CD4-positive, alpha-beta T cell treated with Interleukin-2 at 100 ng/mL for 4 hours (primary cell): ENCODE data around the gene IGFBP3.
A peak's percentile ranks its signal among the peaks of the same experiment; 100 is the strongest.

Experiments
- DNase-seq: peaks from one replicate; pipeline ENCODE4 v3.0.0-alpha.2; 2020; ENCODE audit warnings: low spot score

IGFBP3 gene

DNA sequence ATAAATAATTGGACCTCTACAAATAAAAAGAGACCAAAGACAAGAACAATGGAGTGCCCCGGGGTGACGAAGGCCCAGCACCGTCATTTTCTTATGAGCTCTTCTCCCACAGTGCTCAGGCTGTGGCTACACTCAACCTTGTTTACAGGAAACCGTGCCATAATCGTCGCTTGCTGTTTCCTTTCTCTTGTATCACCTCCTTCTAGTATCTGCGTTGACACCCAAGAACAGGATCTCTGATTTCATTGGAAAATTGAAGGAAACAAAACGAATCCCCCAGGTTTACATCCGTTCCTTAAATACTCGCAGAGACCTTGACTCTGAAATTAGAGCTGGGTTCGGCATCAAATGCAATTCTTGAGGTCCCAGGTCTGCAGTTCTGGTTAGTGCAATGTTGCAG is 1.7 kb upstream of the IGFBP3 start:
- DNase-seq, result peak; percentile 20

- peak; percentile 29 for DNase-seq
These were observed 837 bp upstream of the IGFBP3 start for GRCh38 chr7:45921699-45922519.

DNA sequence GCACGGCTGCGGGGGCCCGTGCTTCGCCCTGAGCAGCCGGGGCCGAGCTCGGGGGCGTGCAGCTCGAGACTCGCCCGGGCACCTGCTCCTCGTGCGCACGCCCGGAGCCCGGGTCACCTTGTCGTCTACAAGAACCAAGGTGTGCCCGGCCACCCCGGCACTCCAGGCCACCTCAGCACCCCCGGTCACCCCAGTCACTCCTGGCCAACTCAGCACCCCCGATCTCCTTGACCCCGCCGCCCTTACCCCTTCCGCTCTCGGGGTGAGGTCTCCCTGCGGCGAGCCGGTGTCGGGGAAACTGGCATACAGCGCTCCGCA is 268 bp upstream of the IGFBP3 start:
- DNase-seq, result no peak

GRCh38 chr7:45919993-45920459 is 1.0 kb downstream of the IGFBP3 start:
- DNase-seq, result no peak

DNA sequence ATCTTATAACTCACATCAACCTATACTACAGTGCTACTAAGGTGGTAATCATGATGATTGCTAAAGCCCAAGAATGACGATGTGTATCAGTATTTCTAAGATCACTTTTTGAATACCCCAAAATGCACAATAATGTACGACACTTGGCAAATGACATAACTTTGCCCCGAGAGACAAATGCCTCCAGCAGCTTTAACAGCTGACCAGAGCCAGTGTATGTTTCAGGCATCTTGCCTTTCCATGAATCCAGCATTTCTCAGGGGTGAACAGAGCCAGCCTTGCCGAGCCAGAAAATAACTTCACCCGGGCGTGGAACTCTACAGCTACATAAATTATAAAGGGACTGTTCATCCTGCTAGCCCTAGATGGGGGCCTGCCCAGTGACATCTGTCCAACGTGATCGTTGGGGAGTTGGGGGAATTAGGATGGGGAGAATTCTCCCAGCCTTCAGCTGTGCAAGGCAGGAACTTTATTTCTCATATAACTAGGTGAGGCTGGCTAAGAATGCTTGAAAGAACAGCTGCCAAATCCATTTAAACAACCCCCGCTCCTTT is 1.8 kb downstream of the IGFBP3 start:
- DNase-seq, result no peak

- DNase-seq, result no peak
These were observed 2.5 kb downstream of the IGFBP3 start for GRCh38 chr7:45918556-45918955.

- DNase-seq, result peak; percentile 68
These were observed 3.4 kb downstream of the IGFBP3 start for GRCh38 chr7:45917658-45918057.

DNA sequence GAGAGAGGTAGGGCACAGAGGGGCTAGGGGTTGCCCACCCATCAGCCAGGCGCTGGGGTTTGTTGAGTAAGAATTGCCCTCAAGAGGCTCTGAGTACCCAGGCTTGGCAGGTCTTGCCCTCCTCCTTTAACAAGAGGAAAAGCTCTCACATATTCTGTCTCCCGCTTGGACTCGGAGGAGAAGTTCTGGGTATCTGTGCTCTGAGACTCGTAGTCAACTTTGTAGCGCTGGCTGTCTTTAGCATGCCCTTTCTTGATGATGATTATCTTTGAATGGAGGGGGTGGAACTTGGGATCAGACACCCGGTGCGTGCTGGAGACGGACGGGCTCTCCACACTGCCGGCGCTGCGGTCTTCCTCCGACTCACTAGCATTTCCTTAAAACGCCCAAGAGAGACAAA is 4.0 kb downstream of the IGFBP3 start:
- DNase-seq, result no peak

DNA sequence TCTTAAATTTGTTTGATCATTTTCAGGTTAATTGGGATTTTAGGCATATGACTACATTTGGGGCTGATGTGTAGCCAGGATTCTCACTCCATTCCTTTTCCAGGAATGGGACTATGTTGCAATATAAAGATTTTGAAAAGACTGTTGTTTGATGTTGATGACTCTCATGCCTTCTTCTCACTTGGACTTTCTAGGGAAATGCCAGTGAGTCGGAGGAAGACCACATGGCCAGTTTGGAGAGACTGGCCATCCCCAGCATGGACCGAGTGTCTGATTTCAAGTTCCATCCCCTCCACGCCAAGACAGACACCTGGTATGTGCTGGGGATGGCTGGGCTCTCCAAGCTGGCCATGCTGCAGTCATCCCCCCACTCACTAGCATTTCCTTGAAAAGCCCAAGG is 5.5 kb downstream of the IGFBP3 start:
- no peak for DNase-seq

DNA sequence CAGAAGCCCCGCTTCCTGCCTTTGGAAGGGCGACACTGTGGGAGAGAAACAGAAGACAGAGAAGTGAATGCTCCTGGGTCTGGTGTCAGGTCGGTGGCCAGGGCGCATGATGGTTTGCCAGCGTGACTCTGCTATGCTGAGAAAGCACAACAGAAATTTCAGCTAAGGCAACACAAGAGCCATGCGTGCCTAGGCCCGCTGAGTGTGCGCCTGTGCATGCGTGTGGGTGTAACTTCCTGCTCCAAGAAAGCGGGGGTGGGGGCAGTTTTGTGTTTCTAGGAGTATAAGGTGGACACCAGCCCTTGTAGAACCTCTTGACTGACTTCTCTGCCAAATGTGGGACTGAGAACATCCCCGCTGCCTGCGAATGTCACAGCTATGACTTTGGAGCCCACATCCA is 6.2 kb downstream of the IGFBP3 start:
- no peak for DNase-seq

DNA sequence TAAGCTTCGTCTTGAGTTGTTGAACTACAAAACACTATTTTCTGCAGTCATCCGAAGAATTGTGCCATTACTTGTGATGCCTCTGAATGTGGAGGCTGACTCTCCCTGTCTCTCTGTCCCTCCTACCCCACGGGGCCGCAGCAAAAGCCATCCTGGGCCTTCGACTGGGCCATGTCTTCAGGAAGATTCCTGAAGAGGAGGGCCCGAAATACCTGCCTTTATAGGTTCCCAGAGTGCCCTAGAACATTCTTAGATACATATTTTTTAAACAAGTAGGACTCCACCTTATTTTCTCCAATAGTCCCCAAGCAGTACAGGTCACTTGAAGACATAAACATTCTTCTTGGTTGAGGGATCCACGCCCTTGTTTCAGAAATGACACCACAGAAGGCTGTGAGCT is 8.1 kb downstream of the IGFBP3 start:
- DNase-seq, result no peak

DNA sequence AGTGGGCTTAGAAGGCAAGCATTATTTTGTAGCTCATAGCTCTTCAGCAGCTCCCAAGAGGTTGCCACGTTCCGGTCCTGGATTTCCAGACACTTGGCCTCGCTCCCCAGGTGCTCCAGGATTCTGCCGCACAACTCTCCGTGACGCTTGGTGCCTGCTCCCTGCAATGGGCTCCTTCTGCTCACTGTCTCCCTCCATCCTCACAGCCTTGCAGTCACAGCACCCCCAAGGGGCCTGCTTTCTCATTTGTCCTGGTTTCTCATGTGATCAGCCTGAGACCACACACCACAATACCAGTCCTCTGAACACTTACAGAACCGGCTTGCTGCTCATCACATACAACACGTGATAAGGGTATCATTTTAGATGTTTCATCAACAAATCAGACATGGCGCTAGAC is 9.8 kb downstream of the IGFBP3 start:
- no peak for DNase-seq

DNA sequence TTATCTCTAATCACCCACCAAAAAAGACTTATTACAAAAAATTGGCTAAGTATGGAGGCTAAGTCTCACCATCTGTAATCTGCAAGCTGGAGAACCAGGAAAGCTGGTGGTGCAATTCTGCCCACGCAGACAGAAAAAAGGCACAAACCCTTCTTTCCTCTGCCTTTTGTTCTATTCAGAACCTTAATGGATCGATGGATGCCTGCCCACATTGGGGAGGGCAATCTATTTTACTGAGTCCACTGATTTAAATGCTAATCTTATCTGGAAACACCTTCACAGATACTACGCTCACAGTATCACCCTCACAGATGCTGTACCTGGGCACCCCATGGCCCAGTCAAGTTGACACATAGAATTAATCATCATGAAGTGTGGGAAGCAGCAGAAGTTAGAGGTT is 10.2 kb downstream of the IGFBP3 start:
- DNase-seq, result no peak

GRCh38 chr7:45909561-45909960 is 11.5 kb downstream of the IGFBP3 start:
- DNase-seq, result no peak

DNA sequence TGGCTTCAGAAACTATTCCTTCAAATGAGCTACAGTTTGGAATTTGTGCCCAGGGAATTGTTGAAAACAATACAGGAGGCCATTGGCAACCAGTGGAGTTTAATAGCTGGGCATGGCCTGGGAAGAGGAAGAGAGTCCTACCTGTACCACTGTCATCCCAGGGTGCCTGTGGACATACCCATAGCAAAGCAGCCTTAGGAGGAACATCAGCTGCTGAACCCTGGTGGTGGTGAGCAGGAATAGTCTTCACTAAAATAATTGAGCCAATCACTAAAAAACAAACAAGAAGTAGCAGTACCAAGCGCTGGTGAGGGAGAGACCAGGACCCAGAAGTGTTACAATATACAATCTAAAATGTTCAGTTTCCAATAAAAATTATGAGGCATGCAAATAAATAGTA is 18.3 kb downstream of the IGFBP3 start:
- DNase-seq, result no peak

DNA sequence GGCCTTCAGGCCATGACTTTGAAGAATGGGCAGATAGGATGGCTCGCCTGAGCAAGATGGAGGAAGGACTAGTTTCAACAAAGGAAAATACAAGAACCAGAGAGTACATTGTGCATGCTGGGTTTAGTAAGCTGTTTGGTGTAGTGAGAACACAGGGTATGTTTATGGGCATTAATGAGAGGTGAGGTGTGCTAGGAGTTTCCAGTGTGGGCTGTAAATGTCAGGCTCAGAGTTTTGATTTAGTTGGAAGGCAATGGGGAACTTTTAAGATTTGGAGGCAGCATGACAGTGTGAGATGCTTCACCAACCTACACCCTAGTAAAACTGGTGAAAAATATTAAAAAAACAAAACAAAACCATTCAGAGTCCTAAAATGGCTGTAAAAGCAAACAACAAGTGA is 19.5 kb downstream of the IGFBP3 start:
- no peak for DNase-seq

GRCh38 chr7:45898222-45898621 is 22.9 kb downstream of the IGFBP3 start:
- no peak for DNase-seq

DNA sequence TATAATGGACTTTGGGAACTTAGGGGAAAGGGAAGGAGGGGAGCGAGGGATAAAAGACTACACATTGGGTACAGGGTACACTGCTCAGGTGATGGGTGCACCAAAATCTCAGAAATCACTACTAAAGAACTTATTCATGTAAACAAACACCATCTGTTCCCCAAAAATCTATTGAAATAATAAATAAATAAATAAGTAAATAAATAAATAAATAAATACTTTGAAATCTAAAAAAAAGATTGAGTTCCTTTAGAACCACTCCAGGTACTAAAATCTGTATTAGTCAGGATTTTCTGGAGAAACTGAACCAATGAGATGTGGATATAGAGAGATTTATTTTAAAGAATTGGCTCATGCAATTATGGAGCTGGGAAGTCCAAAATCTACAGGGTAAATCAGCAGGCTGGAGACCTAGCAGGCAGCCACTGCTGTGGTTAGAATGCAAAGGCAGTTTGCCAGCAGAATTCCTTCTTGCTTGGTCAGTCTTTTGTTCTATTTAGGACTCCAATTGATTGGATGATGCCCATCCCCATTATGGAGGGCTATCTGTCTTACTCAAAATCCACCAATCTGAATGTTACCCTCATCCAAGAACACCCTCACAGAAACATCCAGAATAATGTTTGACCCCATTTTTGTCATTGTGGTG is 23.9 kb downstream of the IGFBP3 start:
- DNase-seq, result no peak

GRCh38 chr7:45894665-45895062 is 26.4 kb downstream of the IGFBP3 start:
- no peak for DNase-seq

DNA sequence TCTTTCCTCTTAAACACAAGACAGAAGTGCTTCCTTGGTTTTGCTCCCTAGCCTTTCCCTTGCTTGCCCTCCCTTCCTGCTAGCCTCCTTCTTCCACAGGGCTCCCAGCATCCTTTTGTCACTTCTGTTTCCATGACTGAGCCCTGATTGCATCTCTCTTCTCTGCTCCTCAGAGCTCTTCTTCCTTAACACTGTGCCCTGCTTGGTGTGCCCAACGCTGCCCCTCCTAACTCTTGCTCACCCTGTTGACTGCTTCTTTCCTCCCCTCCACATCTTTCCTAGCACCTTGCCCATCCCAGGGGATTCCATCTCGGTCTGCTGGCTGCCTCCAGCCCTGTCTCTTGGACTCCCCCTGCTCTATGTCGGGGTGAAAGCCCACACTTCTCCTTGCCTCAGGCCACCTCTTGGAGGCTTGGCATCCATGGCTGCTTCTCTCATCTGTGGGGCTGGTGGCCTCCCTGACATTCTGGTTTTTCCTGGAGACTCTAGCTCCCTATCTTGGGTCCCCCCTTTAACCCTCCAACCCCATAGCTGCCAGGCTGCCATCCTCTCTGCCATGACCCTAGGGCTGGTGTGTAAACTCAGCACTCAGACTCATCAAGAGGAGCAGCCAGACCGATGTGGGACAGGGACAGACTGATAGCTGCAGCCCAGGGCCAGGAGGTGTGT is 26.9 kb downstream of the IGFBP3 start:
- no peak for DNase-seq

DNA sequence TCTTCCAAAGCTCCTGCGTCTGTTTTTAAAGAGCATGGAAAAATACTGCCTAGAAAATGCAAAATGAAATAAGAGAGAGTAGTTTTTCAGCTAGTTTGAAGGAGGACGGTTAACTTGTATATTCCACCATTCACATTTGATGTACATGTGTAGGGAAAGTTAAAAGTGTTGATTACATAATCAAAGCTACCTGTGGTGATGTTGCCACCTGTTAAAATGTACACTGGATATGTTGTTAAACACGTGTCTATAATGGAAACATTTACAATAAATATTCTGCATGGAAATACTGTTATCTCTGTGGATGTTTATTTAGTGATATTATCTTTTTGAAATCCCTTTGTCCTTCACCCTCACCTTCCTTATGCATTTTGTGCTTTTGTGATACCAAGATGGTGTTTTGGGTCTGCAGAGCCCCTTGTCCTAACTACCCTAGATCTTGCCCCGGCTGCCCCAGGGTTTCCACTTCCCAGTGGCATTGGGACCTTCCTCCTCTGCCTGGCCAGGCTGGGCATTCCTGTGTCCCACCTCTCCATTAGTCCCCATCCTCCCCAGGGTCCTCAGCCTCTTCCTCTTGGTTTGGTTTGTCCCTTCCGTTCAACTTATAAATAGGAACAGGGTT is 27.6 kb downstream of the IGFBP3 start:
- DNase-seq, result no peak

GRCh38 chr7:45892407-45893035 is 28.6 kb downstream of the IGFBP3 start:
- no peak for DNase-seq
